ENCODE data around the gene PMVK.

DNA sequence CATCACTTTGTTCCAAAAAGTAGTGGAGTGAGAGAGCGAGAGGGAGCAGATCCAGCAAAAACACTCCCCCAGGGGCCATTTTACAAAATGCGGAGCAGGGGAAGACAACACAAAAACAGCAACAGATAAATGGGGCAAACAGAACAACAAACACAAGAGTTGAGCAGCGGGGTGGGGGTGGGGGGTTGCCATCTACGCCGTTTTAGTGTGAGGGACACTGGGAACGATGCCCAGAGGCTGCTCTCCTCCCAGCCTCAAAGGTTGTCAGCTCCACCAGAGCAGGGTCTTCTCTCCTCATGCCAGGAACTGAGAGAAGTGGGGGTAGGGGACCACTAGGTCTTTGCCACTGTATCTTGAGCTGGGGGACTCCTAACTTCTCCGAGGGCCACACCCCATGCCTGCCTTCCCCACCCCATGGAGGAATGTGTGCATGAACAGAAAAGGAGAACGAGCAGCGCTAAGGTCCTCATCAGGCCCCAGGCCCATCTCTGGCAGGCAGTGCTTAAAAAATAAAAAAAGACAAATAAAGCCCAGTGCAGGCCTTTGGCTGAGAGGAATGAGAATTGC is 20.7 kb upstream of the PMVK start:
- TF ChIP-seq, protein P1, sequence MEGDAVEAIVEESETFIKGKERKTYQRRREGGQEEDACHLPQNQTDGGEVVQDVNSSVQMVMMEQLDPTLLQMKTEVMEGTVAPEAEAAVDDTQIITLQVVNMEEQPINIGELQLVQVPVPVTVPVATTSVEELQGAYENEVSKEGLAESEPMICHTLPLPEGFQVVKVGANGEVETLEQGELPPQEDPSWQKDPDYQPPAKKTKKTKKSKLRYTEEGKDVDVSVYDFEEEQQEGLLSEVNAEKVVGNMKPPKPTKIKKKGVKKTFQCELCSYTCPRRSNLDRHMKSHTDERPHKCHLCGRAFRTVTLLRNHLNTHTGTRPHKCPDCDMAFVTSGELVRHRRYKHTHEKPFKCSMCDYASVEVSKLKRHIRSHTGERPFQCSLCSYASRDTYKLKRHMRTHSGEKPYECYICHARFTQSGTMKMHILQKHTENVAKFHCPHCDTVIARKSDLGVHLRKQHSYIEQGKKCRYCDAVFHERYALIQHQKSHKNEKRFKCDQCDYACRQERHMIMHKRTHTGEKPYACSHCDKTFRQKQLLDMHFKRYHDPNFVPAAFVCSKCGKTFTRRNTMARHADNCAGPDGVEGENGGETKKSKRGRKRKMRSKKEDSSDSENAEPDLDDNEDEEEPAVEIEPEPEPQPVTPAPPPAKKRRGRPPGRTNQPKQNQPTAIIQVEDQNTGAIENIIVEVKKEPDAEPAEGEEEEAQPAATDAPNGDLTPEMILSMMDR (IDR thresholded peaks at IDR 0.05 in 2 of 3, conservative IDR thresholded peaks at IDR 0.05 in 1 of 3; ENCODE audit: control insufficient read depth in 2 of 3, extremely low read depth in 1 of 3, insufficient read depth in 1 of 3, low read depth in 3 of 3, low read length in 3 of 3), result no peak
- TF ChIP-seq GATAD2B (conservative IDR thresholded peaks at IDR 0.05; ENCODE audit: low read depth) (no peak), ETV6 (conservative IDR thresholded peaks at IDR 0.05 in 1 of 2, IDR thresholded peaks at IDR 0.05 in 1 of 2; ENCODE audit: borderline replicate concordance in 1 of 2, low read depth in 1 of 2) (no peak), SP1 (IDR thresholded peaks at IDR 0.05; ENCODE audit: low read depth, low read length) (no peak), ZNF274 (IDR thresholded peaks at IDR 0.05; ENCODE audit: insufficient read depth, insufficient read length) (no peak), EP300 (IDR thresholded peaks at IDR 0.05; ENCODE audit: borderline replicate concordance in 1 of 2, control insufficient read depth in 1 of 2, low read depth in 2 of 2, low read length in 2 of 2) (no peak), YY1 (IDR thresholded peaks at IDR 0.05; ENCODE audit: low read depth, low read length) (no peak)
- TF ChIP-seq, protein P2, sequence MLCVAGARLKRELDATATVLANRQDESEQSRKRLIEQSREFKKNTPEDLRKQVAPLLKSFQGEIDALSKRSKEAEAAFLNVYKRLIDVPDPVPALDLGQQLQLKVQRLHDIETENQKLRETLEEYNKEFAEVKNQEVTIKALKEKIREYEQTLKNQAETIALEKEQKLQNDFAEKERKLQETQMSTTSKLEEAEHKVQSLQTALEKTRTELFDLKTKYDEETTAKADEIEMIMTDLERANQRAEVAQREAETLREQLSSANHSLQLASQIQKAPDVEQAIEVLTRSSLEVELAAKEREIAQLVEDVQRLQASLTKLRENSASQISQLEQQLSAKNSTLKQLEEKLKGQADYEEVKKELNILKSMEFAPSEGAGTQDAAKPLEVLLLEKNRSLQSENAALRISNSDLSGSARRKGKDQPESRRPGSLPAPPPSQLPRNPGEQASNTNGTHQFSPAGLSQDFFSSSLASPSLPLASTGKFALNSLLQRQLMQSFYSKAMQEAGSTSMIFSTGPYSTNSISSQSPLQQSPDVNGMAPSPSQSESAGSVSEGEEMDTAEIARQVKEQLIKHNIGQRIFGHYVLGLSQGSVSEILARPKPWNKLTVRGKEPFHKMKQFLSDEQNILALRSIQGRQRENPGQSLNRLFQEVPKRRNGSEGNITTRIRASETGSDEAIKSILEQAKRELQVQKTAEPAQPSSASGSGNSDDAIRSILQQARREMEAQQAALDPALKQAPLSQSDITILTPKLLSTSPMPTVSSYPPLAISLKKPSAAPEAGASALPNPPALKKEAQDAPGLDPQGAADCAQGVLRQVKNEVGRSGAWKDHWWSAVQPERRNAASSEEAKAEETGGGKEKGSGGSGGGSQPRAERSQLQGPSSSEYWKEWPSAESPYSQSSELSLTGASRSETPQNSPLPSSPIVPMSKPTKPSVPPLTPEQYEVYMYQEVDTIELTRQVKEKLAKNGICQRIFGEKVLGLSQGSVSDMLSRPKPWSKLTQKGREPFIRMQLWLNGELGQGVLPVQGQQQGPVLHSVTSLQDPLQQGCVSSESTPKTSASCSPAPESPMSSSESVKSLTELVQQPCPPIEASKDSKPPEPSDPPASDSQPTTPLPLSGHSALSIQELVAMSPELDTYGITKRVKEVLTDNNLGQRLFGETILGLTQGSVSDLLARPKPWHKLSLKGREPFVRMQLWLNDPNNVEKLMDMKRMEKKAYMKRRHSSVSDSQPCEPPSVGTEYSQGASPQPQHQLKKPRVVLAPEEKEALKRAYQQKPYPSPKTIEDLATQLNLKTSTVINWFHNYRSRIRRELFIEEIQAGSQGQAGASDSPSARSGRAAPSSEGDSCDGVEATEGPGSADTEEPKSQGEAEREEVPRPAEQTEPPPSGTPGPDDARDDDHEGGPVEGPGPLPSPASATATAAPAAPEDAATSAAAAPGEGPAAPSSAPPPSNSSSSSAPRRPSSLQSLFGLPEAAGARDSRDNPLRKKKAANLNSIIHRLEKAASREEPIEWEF (IDR thresholded peaks at IDR 0.05; ENCODE audit: insufficient replicate concordance, low read depth, low read length), result no peak
